Uterus (tissue), 4 donors: ENCODE measurements around the gene SPA17. TPM values are rescaled to one million over a fixed set of nuclear protein-coding genes. Genes with fewer than 3 reads are reported as not detected.

Source experiments
- DNase-seq, 2 donors: peaks; one replicate each; pipeline ENCODE4 v3.0.0-alpha.2; 2019 to 2020
- H3K27ac ChIP-seq, 2 donors: fragments of 200-600 bp; sonication (generic); 1 replicate in 1 of 2; 2 replicates in 1 of 2; pipeline ENCODE4 v1.5.1; 2016 to 2018
- H3K27me3 ChIP-seq, 2 donors: fragments of 200-600 bp; sonication (generic); one replicate each; pipeline ENCODE4 v1.5.1; 2018 to 2019; ENCODE audit warnings: control low read depth in 1 of 2
- H3K36me3 ChIP-seq, 2 donors: fragments of 200-600 bp; sonication (generic); one replicate each; pipeline ENCODE4 v1.5.1; 2019; ENCODE audit warnings: control low read depth in 1 of 2
- H3K4me1 ChIP-seq, 2 donors: fragments of 200-600 bp; sonication (generic); one replicate each; pipeline ENCODE4 v1.5.1; 2018 to 2019; ENCODE audit warnings: control low read depth in 1 of 2
- H3K4me3 ChIP-seq, 2 donors: fragments of 200-600 bp; sonication (generic); 1 replicate in 1 of 2; 2 replicates in 1 of 2; pipeline ENCODE4 v1.5.1; 2018 to 2019; ENCODE audit warnings: mild to moderate bottlenecking in 1 of 2
- H3K9me3 ChIP-seq, 2 donors: fragments of 200-600 bp; sonication (generic); one replicate each; pipeline ENCODE4 v1.5.1; 2019; ENCODE audit warnings: control low read depth in 1 of 2
- CTCF ChIP-seq, 4 experiments: fragments of 200-600 bp in 2 of 4; fragments of 450-650 bp in 2 of 4; sonication (generic) in 2 of 4; IDR thresholded peaks; one replicate each; pipeline ENCODE4 v1.5.1; 2016 to 2019; ENCODE audit warnings: antibody characterized with exemption in 4 of 4, mild to moderate bottlenecking in 2 of 4, moderate library complexity in 1 of 4
- POLR2A ChIP-seq, 2 donors: fragments of 450-650 bp; IDR thresholded peaks; one replicate each; pipeline ENCODE4 v1.6.1; 2016; ENCODE audit warnings: antibody characterized with exemption in 2 of 2, mild to moderate bottlenecking in 1 of 2, moderate library complexity in 1 of 2
- intact Hi-C: fragments of 100-400 bp; cut with DNase I; formaldehyde crosslinking; loops from one replicate; pipeline ENCODE4 v1.15.1; 2023; ENCODE audit warnings: low total_unique reads
- total RNA-seq, 4 donors: library from RNA; depleted of rRNA in 3 of 4; stranded (reverse); fragments of >200 nt in 3 of 4; gene quantifications; one replicate each; pipeline versions ENCODE4 v1.1.0 to v1.2.4, GENCODE V29; 2014 to 2023
- donor health status: DM: yes; HTN: yes; CAD: no.

The SPA17 gene
- total RNA-seq, 4 donors from 2014 or later: 0.51 to 9.0 (median 2.7) TPM

GRCh38 chr11:124742555-124742954, 68.9 kb downstream of the SPA17 start:
- DNase-seq: no peak
- intact Hi-C loops: no loop called here
- Histone ChIP-seq H3K4me3 (no peak overlapping the region), H3K4me1 (no peaks in the 10 kb centered on the region), H3K36me3 (no peaks in the 10 kb centered on the region), H3K9me3 (no peaks in the 10 kb centered on the region), H3K27me3 (peaks cover 6 to 21% of the 10 kb centered on the region in 2 donors), H3K27ac (no peak overlapping the region)
- TF ChIP-seq CTCF (IDR thresholded peaks at IDR 0.05) (no peak), POLR2A (IDR thresholded peaks at IDR 0.05) (no peak)

GRCh38 chr11:124743050-124743449, 69.3 kb downstream of the SPA17 start:
- Histone ChIP-seq H3K27me3 (peaks cover 6 to 21% of the 10 kb centered on the region in 2 donors), H3K27ac (no peak overlapping the region), H3K4me1 (no peaks in the 10 kb centered on the region), H3K36me3 (no peaks in the 10 kb centered on the region), H3K9me3 (no peaks in the 10 kb centered on the region), H3K4me3 (no peak overlapping the region)
- intact Hi-C loops: no loop called here
- TF ChIP-seq POLR2A (IDR thresholded peaks at IDR 0.05) (no peak), CTCF (IDR thresholded peaks at IDR 0.05) (no peak)
- DNase-seq: no peak

GRCh38 chr11:124745270-124745834, 71.6 kb downstream of the SPA17 start:
- DNase-seq: no peak
- intact Hi-C loops: no loop called here
- no peak overlapping the region for H3K27ac ChIP-seq
- H3K4me3 ChIP-seq: no peak overlapping the region
- H3K27me3 ChIP-seq: peaks cover 6 to 24% of the 10 kb centered on the region in 2 donors
- H3K36me3 ChIP-seq: no peaks in the 10 kb centered on the region
- no peaks in the 10 kb centered on the region for H3K4me1 ChIP-seq
- H3K9me3 ChIP-seq: no peaks in the 10 kb centered on the region
- TF ChIP-seq CTCF (IDR thresholded peaks at IDR 0.05) (no peak), POLR2A (IDR thresholded peaks at IDR 0.05) (no peak)

GRCh38 chr11:124745835-124746620, 72.3 kb downstream of the SPA17 start:
- Histone ChIP-seq H3K9me3 (no peaks in the 10 kb centered on the region), H3K27me3 (peaks cover 6 to 24% of the 10 kb centered on the region in 2 donors), H3K27ac (no peak overlapping the region), H3K36me3 (no peaks in the 10 kb centered on the region), H3K4me3 (peak overlapping the region; percentile 11 to 33), H3K4me1 (no peaks in the 10 kb centered on the region)
- intact Hi-C loops: no loop called here
- no peak for TF ChIP-seq CTCF (IDR thresholded peaks at IDR 0.05)
- no peak for TF ChIP-seq POLR2A (IDR thresholded peaks at IDR 0.05)
- no peak for DNase-seq

GRCh38 chr11:124746621-124747243, 73.0 kb downstream of the SPA17 start:
- H3K4me3 ChIP-seq: peak overlapping the region; percentile 11 to 33
- TF ChIP-seq CTCF (IDR thresholded peaks at IDR 0.05): peak in 2 of 4 experiments; percentile 13 to 24
- TF ChIP-seq POLR2A (IDR thresholded peaks at IDR 0.05): peak; percentile 49 to 52
- peak in 1 of 2 donors; percentile 47 for DNase-seq
- peaks cover 6 to 24% of the 10 kb centered on the region in 2 donors for H3K27me3 ChIP-seq
- H3K9me3 ChIP-seq: no peaks in the 10 kb centered on the region
- peak overlapping the region in 1 of 2 donors; percentile 32 for H3K27ac ChIP-seq
- intact Hi-C loops: no loop called here
- no peaks in the 10 kb centered on the region for H3K36me3 ChIP-seq
- H3K4me1 ChIP-seq: no peaks in the 10 kb centered on the region
